Measurements from ENCODE around the gene MSH5.
A peak's percentile ranks its signal among the peaks of the same experiment; 100 is the strongest.
"Not testable (repeated sequence)": the region's sequence is repeated elsewhere in the genome, so short reads cannot be mapped to it uniquely, and the experiment has no call there.

MSH5 gene

DNA sequence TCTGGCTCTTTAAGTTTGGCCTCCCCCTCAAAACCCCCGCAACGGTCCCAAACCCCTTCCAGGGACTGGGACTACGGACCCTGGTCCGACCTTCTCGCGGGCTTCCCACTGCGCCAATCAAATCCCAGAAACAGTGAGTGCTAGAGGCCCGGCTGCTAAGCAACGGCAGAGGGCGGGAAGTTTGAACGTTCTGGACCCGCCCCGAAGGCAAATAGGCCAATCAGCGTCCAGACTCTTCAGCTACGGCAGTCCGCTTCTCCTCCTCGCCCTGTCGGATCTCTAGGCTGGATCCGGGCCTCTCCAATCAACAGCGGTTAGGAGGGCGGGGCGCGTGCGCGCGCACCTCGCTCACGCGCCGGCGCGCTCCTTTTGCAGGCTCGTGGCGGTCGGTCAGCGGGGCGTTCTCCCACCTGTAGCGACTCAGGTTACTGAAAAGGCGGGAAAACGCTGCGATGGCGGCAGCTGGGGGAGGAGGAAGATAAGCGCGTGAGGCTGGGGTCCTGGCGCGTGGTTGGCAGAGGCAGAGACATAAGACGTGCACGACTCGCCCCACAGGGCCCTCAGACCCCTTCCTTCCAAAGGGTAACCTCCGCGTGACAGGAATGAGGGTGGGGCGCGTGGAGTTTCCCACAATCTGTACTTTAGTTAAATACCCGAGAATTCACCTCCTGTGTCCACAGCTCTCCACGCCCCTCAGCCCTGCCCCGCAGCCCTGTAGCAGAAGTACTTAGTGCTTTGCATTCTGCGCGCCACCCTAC lies at the start of gene MSH5:
Gene MSH5 (plus strand): TSS at position 367 of the 758 bp plus-strand sequence. CDS start 462 bp downstream, outside the sequence.
- DNase-seq, result peak; percentile 92

DNA sequence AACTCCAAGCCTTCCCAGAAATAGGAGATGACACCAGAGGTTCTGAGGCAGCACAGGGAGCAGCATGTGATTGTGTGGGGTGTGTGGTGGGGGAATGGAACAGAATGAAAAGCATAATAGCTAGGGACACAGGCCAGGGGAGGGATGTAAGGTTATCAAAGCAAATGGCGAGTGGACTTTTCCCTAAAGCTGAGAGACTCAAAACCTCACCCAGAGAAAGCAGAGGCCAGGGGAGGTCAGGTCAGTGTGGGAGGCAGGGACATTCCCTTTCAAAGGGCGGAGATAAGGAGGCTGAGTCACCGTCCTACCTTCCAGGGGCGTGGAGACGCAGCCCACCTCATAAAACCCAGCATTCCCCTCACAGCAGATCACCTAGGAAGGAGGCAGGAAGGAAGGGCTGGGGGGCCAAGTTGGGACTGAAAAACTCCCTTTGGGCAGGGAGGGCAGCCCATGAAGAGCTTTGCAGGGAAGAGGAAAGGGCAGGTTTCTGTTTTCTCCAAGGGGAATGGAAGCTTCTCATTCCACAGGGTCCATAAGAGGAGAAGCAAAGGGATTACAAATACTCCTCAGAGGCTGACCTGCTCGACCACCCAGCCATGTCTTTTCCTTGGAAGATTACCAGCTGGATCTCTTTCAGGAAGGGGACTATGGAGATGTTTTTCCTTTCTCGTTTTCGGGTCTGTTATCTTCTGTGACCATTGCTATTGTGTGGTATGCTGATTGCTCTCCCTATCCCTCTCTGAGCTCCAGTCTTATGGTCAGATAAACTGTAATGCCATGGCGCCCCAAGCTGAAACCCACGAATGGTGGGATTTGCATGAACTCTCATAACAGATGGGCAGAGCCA lies 49.4 kb upstream of the MSH5 start:
- no peak for DNase-seq

DNA sequence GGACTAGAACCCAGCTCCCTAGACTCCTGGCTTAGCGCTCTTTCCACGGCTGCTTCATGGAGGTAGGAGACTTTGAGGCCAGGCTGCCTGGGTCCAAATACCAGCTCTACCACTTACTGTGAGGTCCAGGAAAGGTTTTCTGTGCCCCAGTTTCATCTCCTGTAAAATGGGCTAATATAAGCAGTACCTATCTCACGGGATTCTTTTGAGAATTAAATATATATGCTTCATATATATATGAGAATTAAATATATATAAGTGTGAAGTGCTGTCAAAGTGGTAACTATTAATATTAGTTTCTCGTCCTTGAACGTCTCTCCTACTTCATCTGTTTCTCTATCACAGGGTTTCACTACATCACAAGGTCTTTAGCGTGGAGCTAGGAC lies 48.7 kb upstream of the MSH5 start:
- no peak for DNase-seq

DNA sequence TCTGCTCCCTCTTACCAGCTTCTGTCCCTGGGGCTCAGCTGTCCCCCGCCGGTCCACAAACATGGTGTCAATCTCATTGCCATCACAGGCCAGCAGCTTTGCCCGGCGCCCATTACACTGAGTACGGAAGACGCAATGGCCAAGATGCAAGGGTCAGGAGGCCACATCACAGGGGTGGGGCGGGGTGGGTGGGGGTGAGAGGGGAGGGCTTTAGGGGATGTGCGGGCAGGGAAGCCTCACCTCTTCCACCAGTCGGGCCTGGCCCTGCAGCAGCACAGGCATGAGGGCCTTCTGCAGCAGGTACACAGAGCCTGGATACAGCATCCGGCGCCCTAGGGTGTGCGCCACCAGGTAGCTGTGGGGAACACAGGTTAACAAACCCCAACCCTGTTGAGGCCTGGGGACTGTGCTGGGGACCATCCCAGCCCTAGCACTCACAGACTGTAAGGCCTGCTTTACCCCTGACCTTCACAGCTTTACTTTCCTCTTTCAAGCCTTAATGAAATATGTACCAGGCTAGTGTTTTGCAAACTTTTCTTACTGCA lies 48.2 kb upstream of the MSH5 start:
- DNase-seq, result no peak

DNA sequence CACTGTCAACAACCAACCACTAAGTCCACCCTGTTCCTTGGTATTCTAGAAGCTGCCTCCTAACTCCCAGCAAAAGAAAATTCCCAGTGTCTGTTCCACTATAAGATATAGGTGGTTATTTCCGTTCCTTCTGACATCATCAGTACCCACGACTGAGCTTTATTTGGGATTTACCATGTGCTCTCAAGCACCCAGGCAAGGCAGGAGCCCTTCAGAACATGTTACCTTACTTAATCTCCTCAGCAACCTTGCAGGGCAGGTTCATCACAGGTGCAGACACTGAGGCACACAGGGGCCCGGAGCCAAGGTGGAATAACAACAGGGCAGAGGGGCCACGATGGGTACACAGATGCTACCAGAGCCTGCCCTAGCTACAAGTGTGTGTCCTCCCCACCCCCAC lies 47.5 kb upstream of the MSH5 start:
- no peak for DNase-seq

DNA sequence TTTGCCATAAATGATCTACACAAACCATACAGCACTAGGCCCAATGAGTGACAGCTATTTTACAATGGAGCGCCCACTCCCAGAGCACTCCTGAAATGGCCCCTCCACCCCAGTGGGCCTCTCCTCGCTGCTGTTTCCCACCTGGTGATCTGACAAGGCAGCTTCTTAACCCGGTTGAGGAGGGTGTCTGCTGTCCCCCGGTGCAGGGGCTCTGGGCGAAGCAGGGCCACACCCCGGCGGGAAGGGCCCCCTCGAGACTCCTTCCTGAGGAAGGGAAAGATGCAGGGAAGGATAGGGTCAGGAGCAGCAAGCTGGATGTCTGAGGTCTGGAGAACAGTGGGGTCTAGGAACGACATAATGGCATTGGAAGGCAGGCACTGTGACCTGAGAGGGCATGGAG lies 46.9 kb upstream of the MSH5 start:
- no peak for DNase-seq

DNA sequence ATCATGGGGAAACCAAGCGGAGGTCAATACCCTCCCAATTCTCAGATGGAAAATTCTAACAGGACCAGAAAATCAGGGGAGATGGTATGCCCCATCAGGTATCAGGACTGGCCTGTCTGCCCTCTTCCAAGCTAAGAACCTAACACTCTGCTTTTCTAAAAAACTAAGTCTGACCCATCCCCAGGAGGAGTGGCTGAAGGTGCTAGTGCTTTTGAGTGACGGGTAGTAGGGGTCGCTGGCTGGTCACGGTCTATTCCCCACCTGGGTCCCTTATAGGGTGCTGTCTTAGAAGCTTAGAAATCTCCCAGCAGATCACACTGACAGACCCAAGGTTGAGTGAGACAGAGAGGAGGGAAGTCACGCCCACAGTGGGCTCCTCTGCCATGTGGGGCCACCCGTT lies 46.3 kb upstream of the MSH5 start:
- no peak for DNase-seq

DNA sequence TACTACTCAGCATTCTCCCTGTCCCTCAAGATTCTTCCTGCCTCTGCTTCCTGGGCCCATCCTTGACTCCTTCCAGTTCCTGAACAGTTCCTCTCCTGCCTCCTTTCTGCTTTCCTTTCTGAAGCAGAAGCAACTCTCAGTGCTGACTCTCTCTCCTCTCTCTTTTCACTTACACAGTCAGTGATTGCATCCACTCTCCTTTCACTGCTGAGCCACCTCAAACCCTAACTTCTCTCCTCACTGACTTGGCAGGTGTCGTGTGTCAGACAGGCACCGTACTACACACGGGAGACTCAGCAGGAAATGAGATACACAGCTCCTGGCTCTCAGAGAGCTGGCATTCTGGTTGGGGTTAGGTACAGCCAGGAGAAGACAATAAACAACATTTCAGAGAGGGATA lies 42.2 kb upstream of the MSH5 start:
- no peak for DNase-seq

DNA sequence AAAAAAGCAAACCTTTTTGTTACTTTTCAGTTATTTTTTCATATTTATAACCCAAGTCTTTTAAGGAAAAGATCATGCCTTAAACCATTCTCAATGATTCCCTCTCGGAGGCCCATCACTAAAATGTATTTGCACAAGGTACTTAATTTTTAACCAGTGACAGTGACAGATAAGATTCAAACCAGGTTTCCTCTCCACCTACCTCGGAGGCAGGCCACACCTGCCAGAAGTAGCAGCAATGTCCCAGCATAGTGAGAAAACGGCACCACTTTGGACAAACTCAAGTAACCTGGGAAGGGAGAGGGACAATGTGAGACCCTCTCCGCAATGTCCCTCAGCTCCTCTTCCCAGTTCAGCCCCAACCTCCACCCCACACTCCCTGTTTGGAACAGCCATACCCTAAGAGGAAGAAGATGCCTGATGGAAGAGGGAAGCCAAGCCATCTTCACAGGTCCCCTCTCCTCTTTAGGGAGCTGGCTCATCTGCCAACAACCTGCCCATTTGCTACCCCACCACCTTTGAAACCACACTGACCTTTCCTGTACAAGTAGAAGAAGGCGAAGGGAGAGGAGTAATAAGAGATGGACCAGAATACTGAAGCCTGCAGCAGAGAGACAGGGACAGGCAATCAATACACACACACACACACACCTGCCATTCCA lies 38.9 kb upstream of the MSH5 start:
- no peak for DNase-seq

DNA sequence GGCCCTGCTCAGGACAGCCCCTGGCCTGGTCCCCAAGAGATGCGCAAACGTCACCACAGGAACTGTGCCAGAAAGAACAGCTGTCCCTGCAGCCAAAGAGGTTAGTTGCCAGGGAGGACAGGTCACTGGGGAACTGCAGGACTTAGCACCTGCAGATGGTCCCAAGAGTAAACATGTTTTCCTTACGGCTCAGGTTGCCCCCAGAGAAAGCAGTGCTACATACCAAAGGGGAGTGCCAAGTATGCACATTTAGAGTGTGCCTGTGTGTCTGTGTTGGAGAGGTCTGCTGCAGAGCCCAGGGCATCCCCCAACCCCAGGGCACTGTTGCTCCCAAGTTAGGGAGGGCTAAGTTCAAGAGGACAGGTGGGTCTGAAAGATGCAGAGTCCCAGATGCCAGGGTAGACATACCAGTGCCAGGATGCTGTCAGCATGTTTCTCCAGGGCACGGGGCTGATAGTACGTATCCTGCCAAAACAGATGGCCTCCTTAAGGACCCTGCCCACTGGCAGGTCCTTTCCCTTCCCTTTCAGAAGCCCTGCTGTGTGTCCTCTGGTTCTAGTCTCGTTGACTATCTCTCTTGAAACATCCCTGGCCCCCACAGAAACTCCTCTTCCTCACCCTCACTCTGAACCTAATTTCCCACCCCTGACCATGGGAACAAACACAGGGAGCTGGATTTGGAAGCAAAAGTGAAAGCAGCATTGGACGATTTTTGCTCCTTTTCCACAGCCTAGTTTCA lies 38.0 kb upstream of the MSH5 start:
- no peak for DNase-seq

DNA sequence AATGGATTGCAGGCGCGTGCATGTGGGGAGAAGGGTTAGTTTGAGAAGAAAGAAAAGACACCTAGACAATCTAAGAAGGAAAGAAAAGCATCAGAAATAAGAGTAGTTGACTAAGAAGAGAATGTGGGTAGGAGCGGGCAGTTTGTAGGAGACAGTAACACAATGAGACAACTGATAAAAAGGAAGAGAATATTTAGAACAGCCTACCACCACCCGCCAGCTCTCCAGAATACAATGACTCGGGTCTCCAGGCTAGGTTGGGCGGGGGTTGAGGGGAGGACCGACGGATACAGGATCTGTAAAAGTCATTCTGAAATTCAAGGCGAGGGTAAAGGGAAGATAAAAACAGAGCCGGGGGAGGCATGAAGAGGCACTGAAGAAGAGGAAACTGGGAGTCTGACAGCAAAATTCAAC lies 37.4 kb upstream of the MSH5 start:
- DNase-seq, result no peak

DNA sequence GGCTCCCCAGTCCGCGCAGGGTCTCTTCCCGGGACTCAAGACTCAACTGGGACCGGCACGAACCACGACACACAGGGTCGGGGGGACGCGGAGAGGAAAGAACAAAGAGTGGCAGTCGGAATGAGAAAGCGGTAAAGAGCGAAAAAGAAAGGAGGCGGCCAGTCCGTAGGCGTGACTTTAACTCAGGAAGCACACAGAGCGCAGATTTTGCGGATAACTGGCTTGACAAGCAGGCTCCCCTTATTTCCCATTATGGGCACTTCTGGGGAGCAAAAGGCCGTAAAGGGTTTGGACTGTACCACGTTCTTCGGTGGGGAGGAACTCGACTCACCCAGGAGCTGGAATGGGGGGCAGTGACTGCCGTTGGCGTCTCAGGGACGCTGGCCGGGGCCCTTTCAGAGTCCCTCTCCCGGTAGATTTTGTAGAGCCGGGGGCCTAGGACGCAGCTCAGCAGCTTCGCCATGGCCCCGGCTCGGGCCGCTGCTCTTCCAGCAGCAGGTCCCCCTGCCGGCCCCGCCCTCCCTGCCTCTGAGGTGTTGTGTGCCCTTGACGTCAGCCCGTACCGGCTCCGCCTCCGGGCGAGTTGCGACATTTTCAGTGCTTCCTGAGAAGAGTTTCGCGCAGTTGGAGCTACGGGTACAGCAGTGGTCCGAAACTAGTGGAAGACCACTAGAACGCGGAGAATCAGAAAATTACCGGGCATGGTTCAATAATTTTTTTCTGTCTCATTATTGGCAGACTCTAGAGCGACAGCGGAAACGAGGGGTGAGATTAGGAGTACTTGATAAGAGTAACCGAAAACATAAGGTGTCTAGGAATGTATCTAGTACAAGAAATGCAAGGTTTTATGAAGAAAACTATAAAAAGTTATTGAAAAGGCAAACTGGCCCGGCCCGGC lies 36.7 kb upstream of the MSH5 start, which contains the start of gene ABHD16A:
Gene ABHD16A (minus strand): TSS at position 506 of the 898 bp plus-strand sequence. CDS start 43 bp downstream, at position 463.
- peak; percentile 97 for DNase-seq

DNA sequence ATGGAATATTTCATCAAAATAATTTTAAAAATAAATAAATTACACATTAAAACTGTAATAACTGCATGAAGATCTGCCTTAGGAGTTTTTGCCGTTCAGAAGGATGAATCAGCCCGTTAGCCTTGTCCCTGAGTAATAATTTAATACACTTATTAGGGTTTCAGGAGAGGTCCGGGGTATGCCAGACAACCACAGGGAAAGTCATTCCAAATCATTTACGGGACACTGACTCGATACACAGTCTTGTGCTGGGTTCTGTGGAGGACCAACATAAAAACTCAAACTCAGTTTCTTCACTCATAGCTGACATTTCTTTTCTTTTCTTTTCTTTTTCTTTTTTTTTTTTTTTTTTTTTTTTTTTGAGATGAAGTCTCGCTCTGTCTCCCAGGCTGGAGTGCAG lies 33.9 kb upstream of the MSH5 start:
- no peak for DNase-seq

DNA sequence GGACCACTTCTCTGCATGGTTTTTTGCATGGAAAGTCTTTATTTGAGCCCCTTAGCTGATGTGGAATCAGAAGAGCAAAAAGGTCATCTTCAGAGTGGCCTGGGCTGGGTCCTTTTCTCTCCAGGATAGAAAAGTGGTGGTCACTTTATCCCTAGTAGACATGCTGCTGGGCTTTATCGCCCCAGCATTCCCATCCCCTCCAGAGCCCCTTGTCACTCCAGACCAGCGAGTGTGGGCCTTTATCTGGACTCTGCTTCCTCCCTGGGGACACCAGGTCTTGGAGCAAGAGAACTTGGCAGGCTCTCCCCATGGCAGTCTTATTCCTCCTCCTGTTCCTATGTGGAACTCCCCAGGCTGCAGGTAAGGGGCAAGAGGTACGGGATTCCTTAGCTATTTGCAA lies 33.2 kb upstream of the MSH5 start, which contains the start of gene LY6G6F:
Gene LY6G6F (plus strand): TSS at position 268 of the 400 bp plus-strand sequence. CDS start 41 bp downstream, at position 309.
- no peak for DNase-seq

DNA sequence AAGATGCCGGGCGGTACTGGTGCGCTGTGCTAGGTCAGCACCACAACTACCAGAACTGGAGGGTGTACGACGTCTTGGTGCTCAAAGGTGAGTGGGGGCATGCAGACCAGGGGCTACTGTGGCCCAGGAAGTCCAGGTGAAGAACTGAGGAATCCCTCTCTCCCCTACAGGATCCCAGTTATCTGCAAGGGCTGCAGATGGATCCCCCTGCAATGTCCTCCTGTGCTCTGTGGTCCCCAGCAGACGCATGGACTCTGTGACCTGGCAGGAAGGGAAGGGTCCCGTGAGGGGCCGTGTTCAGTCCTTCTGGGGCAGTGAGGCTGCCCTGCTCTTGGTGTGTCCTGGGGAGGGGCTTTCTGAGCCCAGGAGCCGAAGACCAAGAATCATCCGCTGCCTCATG lies 32.1 kb upstream of the MSH5 start:
- DNase-seq, result no peak

DNA sequence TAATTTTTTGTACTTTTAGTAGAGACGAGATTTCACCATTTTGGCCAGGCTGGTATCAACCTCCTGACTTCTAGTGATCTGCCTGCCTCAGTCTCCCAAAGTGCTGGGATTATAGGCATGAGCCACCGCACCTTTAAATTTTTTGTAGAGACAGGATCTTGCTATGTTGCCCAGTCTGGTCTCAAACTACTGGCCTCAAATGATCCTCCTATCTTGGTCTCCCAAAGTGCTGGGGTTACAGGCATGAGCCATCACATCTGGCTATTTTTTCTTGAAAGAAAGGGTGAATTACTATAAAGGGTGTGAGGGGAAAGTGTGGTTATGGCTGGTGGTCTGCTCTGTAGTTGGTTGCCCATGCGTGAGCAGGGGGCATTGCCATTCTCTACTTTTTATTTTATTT lies 31.6 kb upstream of the MSH5 start:
- DNase-seq, result no peak

DNA sequence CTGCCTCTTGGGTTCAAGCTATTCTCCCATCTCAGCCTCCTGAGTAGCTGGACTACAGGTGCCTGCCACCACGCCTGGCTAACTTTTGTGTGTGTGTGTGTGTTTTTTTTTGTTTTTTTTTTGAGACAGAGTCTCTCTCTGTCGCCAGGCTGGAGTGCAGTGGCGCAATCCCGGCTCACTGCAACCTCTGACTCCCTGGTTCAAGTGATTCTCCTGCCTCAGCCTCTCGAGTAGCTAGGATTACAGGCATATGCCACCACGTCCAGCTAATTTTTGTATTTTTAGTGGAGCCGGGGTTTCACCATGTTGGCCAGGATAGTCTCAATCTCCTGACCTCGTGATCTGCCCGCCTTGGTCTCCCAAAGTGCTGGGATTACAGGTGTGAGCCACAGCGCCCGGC lies 30.6 kb upstream of the MSH5 start:
- not testable (repeated sequence) for DNase-seq

DNA sequence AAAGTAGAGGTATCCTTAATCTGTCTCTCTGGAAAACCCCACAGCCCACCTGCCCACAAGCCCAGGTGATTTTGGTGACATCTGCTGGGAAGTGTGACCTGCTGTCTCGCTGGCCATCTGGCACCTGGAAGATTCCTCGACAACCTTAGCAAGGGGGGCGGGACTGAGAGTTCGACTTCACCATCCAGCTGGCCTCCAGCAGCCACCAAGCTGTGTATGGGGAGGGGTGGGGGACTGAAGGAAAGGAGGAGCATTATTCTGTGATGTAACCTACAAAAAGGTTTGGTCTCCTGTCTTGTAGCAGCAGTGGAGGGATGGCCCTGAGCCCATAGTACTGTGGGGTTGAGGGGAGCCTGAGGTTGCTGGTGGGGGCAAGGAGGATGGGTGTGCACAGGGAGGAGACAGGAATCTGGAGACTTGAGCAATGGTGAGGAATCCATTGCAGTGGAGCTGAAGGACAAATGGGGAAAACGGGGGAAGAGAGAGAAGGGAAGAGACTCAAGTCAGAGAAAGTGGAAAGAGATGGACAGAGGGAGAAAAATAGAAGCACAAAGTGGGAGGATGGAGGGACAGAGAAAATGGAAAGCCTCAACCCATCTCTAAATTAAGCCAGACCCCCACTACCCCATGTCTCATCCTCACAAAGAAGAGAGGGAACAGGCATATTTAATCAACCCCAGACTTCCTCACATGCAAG lies 29.1 kb upstream of the MSH5 start:
- DNase-seq, result no peak

DNA sequence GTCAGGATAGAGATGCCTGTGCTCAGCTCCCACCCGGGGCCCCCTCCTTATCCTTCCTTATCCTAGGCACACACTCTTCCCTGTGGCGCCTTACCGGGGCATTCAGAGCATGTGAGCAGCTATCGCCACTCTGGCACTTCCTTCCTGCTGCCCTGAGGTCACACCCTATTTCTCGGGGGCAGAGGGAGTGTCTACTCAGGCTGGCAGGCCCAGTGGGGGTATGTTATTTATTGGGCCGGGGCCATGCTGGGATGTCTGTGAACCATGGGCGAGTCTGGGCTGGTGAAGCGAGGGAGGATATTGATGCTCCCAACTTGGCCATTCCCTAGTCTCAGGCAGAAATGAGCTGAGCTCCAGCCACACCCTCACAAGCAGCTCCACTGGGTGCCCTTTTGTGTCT lies 28.6 kb upstream of the MSH5 start:
- no peak for DNase-seq

DNA sequence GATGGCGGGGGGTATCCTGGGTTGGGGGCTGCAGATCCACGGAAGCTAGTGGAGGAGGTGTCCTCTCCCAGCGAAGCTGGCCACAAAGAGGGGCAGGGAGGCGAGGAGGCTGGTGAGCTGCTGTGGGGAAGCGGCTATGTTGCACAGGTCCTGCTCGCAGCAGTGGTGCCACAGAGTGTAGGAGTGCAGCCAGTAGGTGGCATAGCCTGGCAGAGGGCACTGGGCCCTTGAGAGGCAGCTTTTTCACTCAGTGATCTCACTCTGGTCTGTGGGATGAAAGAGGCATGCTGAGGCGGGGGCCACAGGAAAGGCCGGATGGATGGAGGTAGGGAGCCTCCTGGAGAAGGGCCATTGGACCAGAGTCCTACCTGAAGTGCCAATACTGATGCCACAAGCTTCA lies 27.5 kb upstream of the MSH5 start:
- no peak for DNase-seq

DNA sequence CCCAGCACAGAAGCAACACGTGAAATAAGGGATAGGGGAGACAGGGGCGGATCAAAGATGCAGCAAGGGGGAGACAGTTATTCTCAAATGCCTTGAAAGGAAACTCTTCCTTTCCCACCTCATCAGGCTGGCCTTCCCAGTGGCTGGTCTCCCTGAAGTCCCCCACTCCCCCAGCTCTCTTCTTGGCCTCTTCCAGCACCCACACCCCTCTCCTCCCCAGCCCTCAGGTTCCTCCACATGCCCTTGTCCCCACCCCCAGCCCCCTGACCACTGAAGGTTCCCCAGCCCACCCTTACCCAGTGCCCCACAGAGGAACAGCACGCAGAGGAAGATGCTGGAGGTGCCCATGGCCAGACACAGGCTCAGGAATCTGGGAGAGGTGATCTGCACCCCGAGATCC lies 26.3 kb upstream of the MSH5 start:
- DNase-seq, result no peak
